Neural progenitor cell (in vitro differentiated cells): ENCODE results near the gene AFF3.

ENCODE experiments used
- EZH2phosphoT487 ChIP-seq: fragments of 200-600 bp; sonication (generic); IDR thresholded peaks from 2 replicates; pipeline ENCODE4 v1.6.1; 2017; ENCODE audit warnings: antibody characterized with exemption
- TF ChIP-seq, protein P1 (sequence below): fragments of 200-600 bp; sonication (generic); IDR thresholded peaks from 2 replicates; pipeline ENCODE4 v1.5.1; 2017; ENCODE audit warnings: antibody characterized with exemption, mild to moderate bottlenecking

DNA sequence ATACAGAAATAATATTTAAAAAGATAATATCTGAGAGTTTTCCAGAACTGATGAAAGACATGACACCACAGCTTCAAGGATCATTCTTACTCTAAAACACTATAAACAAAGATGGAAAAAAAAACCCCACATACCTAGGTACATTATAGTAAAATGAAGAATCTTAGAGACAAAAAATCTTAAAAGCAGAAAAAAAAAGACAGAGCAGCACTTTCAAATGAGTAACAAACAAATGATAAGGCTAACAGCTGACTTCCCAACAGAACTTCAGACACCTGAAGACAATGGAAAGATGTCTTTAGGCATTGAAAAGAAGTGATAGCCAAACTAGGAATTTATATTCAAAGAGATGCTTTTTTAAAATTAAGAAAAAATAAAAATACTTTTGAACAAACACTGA lies 21.2 kb upstream of the AFF3 start:
- TF ChIP-seq, protein P1, sequence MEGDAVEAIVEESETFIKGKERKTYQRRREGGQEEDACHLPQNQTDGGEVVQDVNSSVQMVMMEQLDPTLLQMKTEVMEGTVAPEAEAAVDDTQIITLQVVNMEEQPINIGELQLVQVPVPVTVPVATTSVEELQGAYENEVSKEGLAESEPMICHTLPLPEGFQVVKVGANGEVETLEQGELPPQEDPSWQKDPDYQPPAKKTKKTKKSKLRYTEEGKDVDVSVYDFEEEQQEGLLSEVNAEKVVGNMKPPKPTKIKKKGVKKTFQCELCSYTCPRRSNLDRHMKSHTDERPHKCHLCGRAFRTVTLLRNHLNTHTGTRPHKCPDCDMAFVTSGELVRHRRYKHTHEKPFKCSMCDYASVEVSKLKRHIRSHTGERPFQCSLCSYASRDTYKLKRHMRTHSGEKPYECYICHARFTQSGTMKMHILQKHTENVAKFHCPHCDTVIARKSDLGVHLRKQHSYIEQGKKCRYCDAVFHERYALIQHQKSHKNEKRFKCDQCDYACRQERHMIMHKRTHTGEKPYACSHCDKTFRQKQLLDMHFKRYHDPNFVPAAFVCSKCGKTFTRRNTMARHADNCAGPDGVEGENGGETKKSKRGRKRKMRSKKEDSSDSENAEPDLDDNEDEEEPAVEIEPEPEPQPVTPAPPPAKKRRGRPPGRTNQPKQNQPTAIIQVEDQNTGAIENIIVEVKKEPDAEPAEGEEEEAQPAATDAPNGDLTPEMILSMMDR = no peak
- TF ChIP-seq EZH2phosphoT487 = no peak
